Osteocyte (in vitro differentiated cells): Measurements from ENCODE around the gene SLC35G1. TPM values are rescaled to one million over a fixed set of nuclear protein-coding genes. Genes with fewer than 3 reads are reported as not detected.

Source experiments
- DNase-seq: peaks from one replicate; pipeline ENCODE4 v3.0.0; 2021; ENCODE audit warnings: mixed read lengths; ENCODE audit not compliant: unreplicated experiment; ENCODE audit errors: extremely low spot score
- H3K27ac Mint-ChIP-seq: one replicate; pipeline ENCODE4 v1.8.0; 2021; ENCODE audit warnings: mild to moderate bottlenecking, mixed read lengths; ENCODE audit not compliant: unreplicated experiment
- H3K27me3 Mint-ChIP-seq: one replicate; pipeline ENCODE4 v1.8.0; 2021; ENCODE audit warnings: mixed read lengths; ENCODE audit not compliant: unreplicated experiment
- H3K36me3 Mint-ChIP-seq: one replicate; pipeline ENCODE4 v1.8.0; 2021; ENCODE audit warnings: mixed read lengths; ENCODE audit not compliant: unreplicated experiment
- H3K4me1 Mint-ChIP-seq: one replicate; pipeline ENCODE4 v1.8.0; 2021; ENCODE audit warnings: mixed read lengths; ENCODE audit not compliant: unreplicated experiment
- H3K4me3 Mint-ChIP-seq: one replicate; pipeline ENCODE4 v1.8.0; 2021; ENCODE audit warnings: mild to moderate bottlenecking, moderate library complexity, mixed read lengths; ENCODE audit not compliant: unreplicated experiment
- H3K9me3 Mint-ChIP-seq: one replicate; pipeline ENCODE4 v1.8.0; 2021; ENCODE audit warnings: mixed read lengths; ENCODE audit not compliant: unreplicated experiment
- CTCF ChIP-seq: fragments of 200-600 bp; sonication (generic); IDR thresholded peaks from 2 replicates; pipeline ENCODE4 v1.5.0; 2021; ENCODE audit warnings: antibody characterized with exemption, mild to moderate bottlenecking, moderate library complexity
- total RNA-seq: library from RNA; stranded (reverse); gene quantifications from 2 replicates; pipeline ENCODE4 v1.2.1, GENCODE V29; 2021

SLC35G1 gene
- total RNA-seq, 1 donor from 2014 or later, result 6.3 TPM

- Mint-ChIP-seq H3K27me3 (peaks cover 5% of the 10 kb centered on the region), H3K4me1 (peaks cover 13% of the 10 kb centered on the region), H3K4me3 (no peak overlapping the region), H3K9me3 (no peaks in the 10 kb centered on the region), H3K27ac (peak overlapping the region; percentile 66), H3K36me3 (no peaks in the 10 kb centered on the region)
- DNase-seq, result no peak
- no peak for TF ChIP-seq CTCF
These were observed 20.2 kb upstream of the SLC35G1 start for GRCh38 chr10:93873420-93874115.

- Mint-ChIP-seq H3K4me3 (no peak overlapping the region), H3K9me3 (no peaks in the 10 kb centered on the region), H3K27me3 (peaks cover 2% of the 10 kb centered on the region), H3K4me1 (peaks cover 13% of the 10 kb centered on the region), H3K36me3 (no peaks in the 10 kb centered on the region), H3K27ac (no peak overlapping the region)
- TF ChIP-seq CTCF, result no peak
- DNase-seq, result no peak
These were observed 19.3 kb upstream of the SLC35G1 start for GRCh38 chr10:93874309-93875031.

DNA sequence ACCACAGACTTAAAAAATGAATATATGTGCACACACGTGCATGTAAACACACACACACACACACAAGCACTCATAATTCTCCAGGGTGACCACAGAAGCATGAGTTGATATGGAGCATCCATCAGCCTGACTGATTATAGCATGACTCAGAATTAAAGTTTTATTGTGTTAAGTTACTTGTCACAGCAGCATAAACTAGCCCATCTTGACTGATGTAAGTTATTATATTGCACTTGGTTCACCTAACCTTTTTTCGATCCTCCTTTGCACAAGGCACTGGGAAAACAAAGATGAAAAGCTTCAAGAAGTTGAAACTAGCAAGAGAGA, 18.8 kb upstream of the SLC35G1 start:
- Mint-ChIP-seq H3K9me3 (no peaks in the 10 kb centered on the region), H3K27ac (no peak overlapping the region), H3K36me3 (no peaks in the 10 kb centered on the region), H3K27me3 (no peaks in the 10 kb centered on the region), H3K4me3 (no peak overlapping the region), H3K4me1 (peaks cover 13% of the 10 kb centered on the region)
- DNase-seq, result no peak
- no peak for TF ChIP-seq CTCF

- H3K4me3 Mint-ChIP-seq, result no peak overlapping the region
- H3K4me1 Mint-ChIP-seq, result peaks cover 13% of the 10 kb centered on the region
- H3K9me3 Mint-ChIP-seq, result no peaks in the 10 kb centered on the region
- H3K36me3 Mint-ChIP-seq, result no peaks in the 10 kb centered on the region
- no peak overlapping the region for H3K27ac Mint-ChIP-seq
- H3K27me3 Mint-ChIP-seq, result peaks cover 4% of the 10 kb centered on the region
- DNase-seq, result no peak
- no peak for TF ChIP-seq CTCF
These were observed 17.4 kb upstream of the SLC35G1 start for GRCh38 chr10:93876381-93876780.

DNA sequence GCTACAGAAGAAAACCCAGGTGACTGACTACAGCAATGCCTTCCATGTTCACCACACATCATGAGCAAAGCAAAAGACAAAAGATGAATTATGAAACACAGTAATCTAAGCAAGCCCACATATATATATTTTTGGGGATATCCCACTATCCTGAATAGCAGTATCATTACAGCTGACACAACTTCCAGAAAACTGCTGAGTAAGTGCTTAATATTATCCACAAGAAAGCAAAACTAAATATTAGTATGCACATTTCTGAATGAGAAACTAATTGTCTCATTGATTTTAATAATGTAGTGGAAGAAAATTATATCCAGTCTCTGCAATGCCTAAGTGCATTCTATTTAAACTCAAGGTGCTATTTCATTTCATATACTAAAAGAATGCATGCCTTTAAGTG, 14.5 kb upstream of the SLC35G1 start:
- Mint-ChIP-seq H3K4me3 (no peak overlapping the region), H3K27me3 (peaks cover 25% of the 10 kb centered on the region), H3K36me3 (no peaks in the 10 kb centered on the region), H3K9me3 (peaks cover under 1% of the 10 kb centered on the region), H3K27ac (no peak overlapping the region), H3K4me1 (peaks cover 2% of the 10 kb centered on the region)
- DNase-seq, result no peak
- no peak for TF ChIP-seq CTCF
